ENCODE results near the gene CRACR2A. TPM values are rescaled to one million over a fixed set of nuclear protein-coding genes. Genes with fewer than 3 reads are reported as not detected.

The CRACR2A gene
- total and polyA plus RNA-seq, 2 of the 13 experiments (the other 11 are each of a cell fraction or from before 2014, with no cell fraction given), result 0.09 to 0.20 TPM

GRCh38 chr12:3604286-3604685, 148.6 kb downstream of the CRACR2A start:
- no peak for ATAC-seq
- intact Hi-C loops (cut with micrococcal nuclease; ENCODE audit: unreplicated experiment), result no loop called here
- DNase-seq (ENCODE audit: low spot score), result no peak
- H3K4me2 ChIP-seq (ENCODE audit: low read depth, low read length), result no peak overlapping the region
- no peak overlapping the region for H3K9ac ChIP-seq (ENCODE audit: insufficient read depth, low read depth, low read length)
- peaks cover 4 to 75% of the 10 kb centered on the region in 2 experiments for H3K27me3 ChIP-seq (ENCODE audit: control insufficient read depth in 1 of 2, insufficient read depth in 2 of 2, low read length in 2 of 2)
- H2AFZ ChIP-seq (ENCODE audit: low read length), result no peak overlapping the region
- no peak overlapping the region for H3K4me3 ChIP-seq (replicated peaks in 1 of 3; ENCODE audit: insufficient read depth in 1 of 3, low read depth in 2 of 3, low read length in 3 of 3)
- ChIA-PET CTCF (ENCODE audit: low intra/inter-chr PET ratio, low total read pairs) (no interaction called here), POLR2A (no interaction called here)
- H3K9me3 ChIP-seq (ENCODE audit: low read length), result no peaks in the 10 kb centered on the region
- no peaks in the 10 kb centered on the region for H4K20me1 ChIP-seq (ENCODE audit: insufficient read depth, low read length)
- H3K36me3 ChIP-seq (replicated peaks in 1 of 2; ENCODE audit: control insufficient read depth in 1 of 2, insufficient read depth in 2 of 2, low read length in 2 of 2), result no peaks in the 10 kb centered on the region
- in situ Hi-C loops (cut with HindIII; ENCODE audit: extremely low pct_ligation_motif_present, low pct_unique_long_range_greater_than_20kb), result no loop called here
- FAIRE-seq, result no peak
- no peak overlapping the region for H3K27ac ChIP-seq (ENCODE audit: extremely low read length, insufficient read depth, low read length)
- WGBS (ENCODE audit: low lambda C conversion rate), result 2% methylated on average over 5 of the region's 6 CpGs
- no TSS peak for BruUV-seq (replicated peaks)
- no peaks in the 10 kb centered on the region for H3K79me2 ChIP-seq (ENCODE audit: insufficient read depth, low read length)
- no peaks in the 10 kb centered on the region for H3K4me1 ChIP-seq (ENCODE audit: insufficient read depth, low read length)
- no peak for TF ChIP-seq PHF21A (CRISPR knock-in tag; IDR thresholded peaks at IDR 0.05)
- TF ChIP-seq, protein P1, sequence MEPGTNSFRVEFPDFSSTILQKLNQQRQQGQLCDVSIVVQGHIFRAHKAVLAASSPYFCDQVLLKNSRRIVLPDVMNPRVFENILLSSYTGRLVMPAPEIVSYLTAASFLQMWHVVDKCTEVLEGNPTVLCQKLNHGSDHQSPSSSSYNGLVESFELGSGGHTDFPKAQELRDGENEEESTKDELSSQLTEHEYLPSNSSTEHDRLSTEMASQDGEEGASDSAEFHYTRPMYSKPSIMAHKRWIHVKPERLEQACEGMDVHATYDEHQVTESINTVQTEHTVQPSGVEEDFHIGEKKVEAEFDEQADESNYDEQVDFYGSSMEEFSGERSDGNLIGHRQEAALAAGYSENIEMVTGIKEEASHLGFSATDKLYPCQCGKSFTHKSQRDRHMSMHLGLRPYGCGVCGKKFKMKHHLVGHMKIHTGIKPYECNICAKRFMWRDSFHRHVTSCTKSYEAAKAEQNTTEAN (CRISPR knock-in tag; conservative IDR thresholded peaks at IDR 0.05), result no peak
- TF ChIP-seq ZNF546 (CRISPR knock-in tag; conservative IDR thresholded peaks at IDR 0.05), result no peak
- no peak for TF ChIP-seq BRCA1 (CRISPR knock-in tag; IDR thresholded peaks at IDR 0.05)
- TF ChIP-seq, protein P2, sequence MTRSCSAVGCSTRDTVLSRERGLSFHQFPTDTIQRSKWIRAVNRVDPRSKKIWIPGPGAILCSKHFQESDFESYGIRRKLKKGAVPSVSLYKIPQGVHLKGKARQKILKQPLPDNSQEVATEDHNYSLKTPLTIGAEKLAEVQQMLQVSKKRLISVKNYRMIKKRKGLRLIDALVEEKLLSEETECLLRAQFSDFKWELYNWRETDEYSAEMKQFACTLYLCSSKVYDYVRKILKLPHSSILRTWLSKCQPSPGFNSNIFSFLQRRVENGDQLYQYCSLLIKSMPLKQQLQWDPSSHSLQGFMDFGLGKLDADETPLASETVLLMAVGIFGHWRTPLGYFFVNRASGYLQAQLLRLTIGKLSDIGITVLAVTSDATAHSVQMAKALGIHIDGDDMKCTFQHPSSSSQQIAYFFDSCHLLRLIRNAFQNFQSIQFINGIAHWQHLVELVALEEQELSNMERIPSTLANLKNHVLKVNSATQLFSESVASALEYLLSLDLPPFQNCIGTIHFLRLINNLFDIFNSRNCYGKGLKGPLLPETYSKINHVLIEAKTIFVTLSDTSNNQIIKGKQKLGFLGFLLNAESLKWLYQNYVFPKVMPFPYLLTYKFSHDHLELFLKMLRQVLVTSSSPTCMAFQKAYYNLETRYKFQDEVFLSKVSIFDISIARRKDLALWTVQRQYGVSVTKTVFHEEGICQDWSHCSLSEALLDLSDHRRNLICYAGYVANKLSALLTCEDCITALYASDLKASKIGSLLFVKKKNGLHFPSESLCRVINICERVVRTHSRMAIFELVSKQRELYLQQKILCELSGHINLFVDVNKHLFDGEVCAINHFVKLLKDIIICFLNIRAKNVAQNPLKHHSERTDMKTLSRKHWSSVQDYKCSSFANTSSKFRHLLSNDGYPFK (CRISPR knock-in tag; IDR thresholded peaks at IDR 0.05; ENCODE audit: borderline replicate concordance), result no peak
- TF ChIP-seq NAIF1 (CRISPR knock-in tag; IDR thresholded peaks at IDR 0.05; ENCODE audit: borderline replicate concordance), result no peak
- no peak for TF ChIP-seq KLF9 (CRISPR knock-in tag; IDR thresholded peaks at IDR 0.05; ENCODE audit: low read depth)
- no peak for TF ChIP-seq ZUFSP (CRISPR knock-in tag; IDR thresholded peaks at IDR 0.05; ENCODE audit: borderline replicate concordance)
- no peak for TF ChIP-seq NCOA1 (CRISPR knock-in tag; IDR thresholded peaks at IDR 0.05)
- no peak for TF ChIP-seq CEBPG (CRISPR knock-in tag; IDR thresholded peaks at IDR 0.05)
- no peak for TF ChIP-seq ZNF709 (CRISPR knock-in tag; IDR thresholded peaks at IDR 0.05)
- TF ChIP-seq HHEX (CRISPR knock-in tag; IDR thresholded peaks at IDR 0.05), result no peak
- TF ChIP-seq MED1 (CRISPR knock-in tag; IDR thresholded peaks at IDR 0.05), result no peak
- TF ChIP-seq ZNF20 (CRISPR knock-in tag; IDR thresholded peaks at IDR 0.05), result no peak
- no peak for TF ChIP-seq ZFP41 (CRISPR knock-in tag; IDR thresholded peaks at IDR 0.05; ENCODE audit: borderline replicate concordance)
- no peak for TF ChIP-seq NFAT5 (CRISPR knock-in tag; IDR thresholded peaks at IDR 0.05)

All from HepG2 (cell line).